A673 (cell line): ENCODE data around the gene GPR157. TPM values are rescaled to one million over a fixed set of nuclear protein-coding genes. Genes with fewer than 3 reads are reported as not detected.

ENCODE experiments used
- BruUV-seq: library from RNA; stranded (reverse); fragments of 400-500 nt; replicated peaks from 2 replicates; lab custom pipeline; 2021; lab: Mats Ljungman, UMichigan
- CTCF ChIA-PET: fragments of 300-600 bp; sonication (Branson Sonifier 250); formaldehyde crosslinking; loops from one replicate; lab custom pipeline; 2022; ENCODE audit warnings: antibody characterized with exemption; lab: Charles Lee
- POLR2A ChIA-PET: fragments of 300-600 bp; sonication (Branson Sonifier 250); formaldehyde crosslinking; loops from one replicate; lab custom pipeline; 2022; ENCODE audit warnings: antibody characterized with exemption; ENCODE audit not compliant: low non-redundant PET; lab: Charles Lee
- DNase-seq: peaks from one replicate; pipeline ENCODE4 v3.0.0-alpha.2; 2015; ENCODE audit warnings: low spot score
- H3K27ac ChIP-seq: fragments of 200-600 bp; sonication (generic); 2 replicates; pipeline ENCODE4 v1.5.1; 2016; ENCODE audit warnings: mixed run types, low read depth, mild to moderate bottlenecking, mixed read lengths, antibody characterized with exemption, low read length; ENCODE audit not compliant: poor library complexity, severe bottlenecking
- H3K27me3 ChIP-seq: fragments of 200-600 bp; sonication (generic); replicated peaks from 2 replicates; pipeline ENCODE4 v1.6.1; 2017; ENCODE audit warnings: mixed run types, low read depth, mild to moderate bottlenecking, mixed read lengths, antibody characterized with exemption, low read length; ENCODE audit not compliant: insufficient read depth, poor library complexity
- H3K36me3 ChIP-seq: fragments of 200-600 bp; sonication (generic); 2 replicates; pipeline ENCODE4 v1.6.1; 2016; ENCODE audit warnings: mixed run types, mild to moderate bottlenecking, mixed read lengths, antibody characterized with exemption, low read length; ENCODE audit not compliant: insufficient read depth, poor library complexity, severe bottlenecking
- H3K4me1 ChIP-seq: fragments of 200-600 bp; sonication (generic); 2 replicates; pipeline ENCODE4 v1.6.1; 2017; ENCODE audit warnings: mixed run types, mild to moderate bottlenecking, mixed read lengths, antibody characterized with exemption, low read length; ENCODE audit not compliant: insufficient read depth, poor library complexity, severe bottlenecking
- H3K4me3 ChIP-seq: fragments of 200-600 bp; sonication (generic); 2 replicates; pipeline ENCODE4 v1.5.1; 2016; ENCODE audit warnings: low read depth, mixed run types, mild to moderate bottlenecking, mixed read lengths, low read length; ENCODE audit not compliant: poor library complexity, severe bottlenecking
- H3K9me3 ChIP-seq: fragments of 200-600 bp; sonication (generic); 2 replicates; pipeline ENCODE4 v1.6.1; 2016; ENCODE audit warnings: mixed run types, low read depth, mild to moderate bottlenecking, mixed read lengths, antibody characterized with exemption, low read length; ENCODE audit not compliant: poor library complexity, severe bottlenecking
- CTCF ChIP-seq: fragments of 300-800, 200-600 bp; sonication (generic); conservative IDR thresholded peaks from 2 replicates; pipeline ENCODE4 v1.5.1; 2017; ENCODE audit warnings: low read depth, mild to moderate bottlenecking, antibody characterized with exemption, low read length, moderate library complexity, mixed read lengths
- EZH2 ChIP-seq: fragments of 200-600 bp; sonication (generic); IDR thresholded peaks from 2 replicates; pipeline ENCODE4 v1.6.1; 2017; ENCODE audit warnings: borderline replicate concordance, low read depth, mild to moderate bottlenecking, mixed read lengths, antibody characterized with exemption, low read length; ENCODE audit not compliant: poor library complexity, severe bottlenecking
- intact Hi-C: fragments of 100-400 bp; cut with micrococcal nuclease; formaldehyde crosslinking; loops from one replicate; pipeline ENCODE4 v1.10.0; 2022; ENCODE audit not compliant: unreplicated experiment
- total RNA-seq: library from RNA; stranded (reverse); gene quantifications from 2 replicates; pipeline ENCODE4 v1.2.3, GENCODE V29; 2021

The GPR157 gene
- total RNA-seq, 1 experiment from 2014 or later: 0.34 TPM

- intact Hi-C loops: no loop called here
- ChIA-PET POLR2A (no interaction called here), CTCF (no interaction called here)
- no peak for TF ChIP-seq CTCF
- TF ChIP-seq EZH2: no peak
- Histone ChIP-seq H3K27ac (no peak overlapping the region), H3K9me3 (no peaks in the 10 kb centered on the region), H3K4me1 (no peaks in the 10 kb centered on the region), H3K36me3 (no peaks in the 10 kb centered on the region), H3K4me3 (no peak overlapping the region), H3K27me3 (peaks cover 43% of the 10 kb centered on the region)
- BruUV-seq: no TSS peak
- no peak for DNase-seq
Observed at GRCh38 chr1:9087411-9088125, 41.3 kb downstream of the GPR157 start.

- CTCF ChIA-PET: no interaction called here
- Histone ChIP-seq H3K36me3 (no peaks in the 10 kb centered on the region), H3K4me1 (no peaks in the 10 kb centered on the region), H3K4me3 (no peak overlapping the region), H3K9me3 (no peaks in the 10 kb centered on the region), H3K27ac (no peak overlapping the region), H3K27me3 (peaks cover 37% of the 10 kb centered on the region)
- intact Hi-C loops: no loop called here
- POLR2A ChIA-PET: no interaction called here
- BruUV-seq: no TSS peak
- no peak for TF ChIP-seq CTCF
- no peak for TF ChIP-seq EZH2
- DNase-seq: no peak
Observed at GRCh38 chr1:9086796-9087195, 42.1 kb downstream of the GPR157 start.

GRCh38 chr1:9086045-9086444, 42.9 kb downstream of the GPR157 start:
- POLR2A ChIA-PET: no interaction called here
- DNase-seq: no peak
- intact Hi-C loops: no loop called here

More at GRCh38 chr1:9086045-9086444, 42.9 kb downstream of the GPR157 start:
- Histone ChIP-seq H3K27me3 (peaks cover 30% of the 10 kb centered on the region), H3K4me3 (no peak overlapping the region), H3K4me1 (no peaks in the 10 kb centered on the region), H3K9me3 (no peaks in the 10 kb centered on the region), H3K27ac (no peak overlapping the region), H3K36me3 (no peaks in the 10 kb centered on the region)
- no TSS peak for BruUV-seq
- CTCF ChIA-PET: no interaction called here
- TF ChIP-seq CTCF: no peak
- TF ChIP-seq EZH2: no peak
